WTC11 (cell line): Measurements from ENCODE around the gene OR5B21.

ENCODE experiments used
- ATF2 ChIP-seq: sonication (generic); formaldehyde crosslinking; IDR thresholded peaks from 2 replicates; pipeline ENCODE4 v1.8.1; 2022; ENCODE audit warnings: low read depth, missing genetic modification reagents, borderline replicate concordance
- CTCF ChIP-seq: fragments of 200-600 bp; IDR thresholded peaks from 2 replicates; pipeline ENCODE4 v1.8.0; 2022; ENCODE audit warnings: antibody characterized with exemption
- ETV6 ChIP-seq: sonication (generic); formaldehyde crosslinking; IDR thresholded peaks from 2 replicates; pipeline ENCODE4 v1.8.1; 2022; ENCODE audit warnings: mild to moderate bottlenecking, missing genetic modification reagents
- MAX ChIP-seq: sonication (generic); formaldehyde crosslinking; IDR thresholded peaks from 2 replicates; pipeline ENCODE4 v1.8.0; 2022; ENCODE audit warnings: mild to moderate bottlenecking, missing genetic modification reagents
- ZNF512 ChIP-seq: sonication (generic); formaldehyde crosslinking; IDR thresholded peaks from 2 replicates; pipeline ENCODE4 v1.8.1; 2022; ENCODE audit warnings: missing genetic modification reagents, borderline replicate concordance

GRCh38 chr11:58524232-58525036, 16.5 kb upstream of the OR5B21 start:
- TF ChIP-seq ETV6 (CRISPR knock-in tag): no peak
- TF ChIP-seq CTCF: peak; percentile 70
- no peak; the same call in 1 of the 2 replicates for TF ChIP-seq MAX (CRISPR knock-in tag)
- no peak for TF ChIP-seq ATF2 (CRISPR knock-in tag)
- no peak for TF ChIP-seq ZNF512 (CRISPR knock-in tag)
